HG03558 (cell line): Measurements from ENCODE around the gene RNF14.
A peak's percentile ranks its signal among the peaks of the same experiment; 100 is the strongest.

Experiments
- ATAC-seq: cut with Tn5 transposase; IDR thresholded peaks from one replicate; pipeline ENCODE4 v1.9.1; 2021; ENCODE audit warnings: moderate number of reproducible peaks; ENCODE audit not compliant: unreplicated experiment; ENCODE audit errors: extremely low read depth

The RNF14 gene

GRCh38 chr5:141945511-141946051 lies 23.3 kb upstream of the RNF14 start:
- no peak for ATAC-seq

- ATAC-seq: no peak
Measured at GRCh38 chr5:141947316-141947715, 21.6 kb upstream of the RNF14 start.

- no peak for ATAC-seq
Measured at GRCh38 chr5:141948812-141949211, 20.1 kb upstream of the RNF14 start.

- no peak for ATAC-seq
Measured at GRCh38 chr5:141949511-141949910, 19.4 kb upstream of the RNF14 start.

GRCh38 chr5:141950207-141951005 lies 18.5 kb upstream of the RNF14 start:
- ATAC-seq: no peak

GRCh38 chr5:141951332-141951781 lies 17.5 kb upstream of the RNF14 start:
- ATAC-seq: peak; percentile 82

GRCh38 chr5:141952020-141952419 lies 16.9 kb upstream of the RNF14 start:
- no peak for ATAC-seq

- ATAC-seq: no peak
Measured at GRCh38 chr5:141954194-141954593, 14.7 kb upstream of the RNF14 start.

- no peak for ATAC-seq
Measured at GRCh38 chr5:141957367-141957996, 11.4 kb upstream of the RNF14 start.

- no peak for ATAC-seq
Measured at GRCh38 chr5:141958113-141958512, 10.8 kb upstream of the RNF14 start, which contains the start of gene PCDH12. Gene PCDH12, minus strand, starts transcription at chr5:141958202. Its CDS starts 351 bp downstream, at chr5:141957851.

GRCh38 chr5:141958546-141959172 lies 10.2 kb upstream of the RNF14 start:
- ATAC-seq: no peak

GRCh38 chr5:141960018-141960417 lies 8.9 kb upstream of the RNF14 start:
- ATAC-seq: no peak

- peak; percentile 89 for ATAC-seq
Measured at GRCh38 chr5:141960449-141961323, 8.2 kb upstream of the RNF14 start.

GRCh38 chr5:141961466-141961865 lies 7.4 kb upstream of the RNF14 start:
- no peak for ATAC-seq

GRCh38 chr5:141963701-141964100 lies 5.2 kb upstream of the RNF14 start:
- no peak for ATAC-seq

- ATAC-seq: no peak
Measured at GRCh38 chr5:141965071-141965470, 3.8 kb upstream of the RNF14 start.

- ATAC-seq: no peak
Measured at GRCh38 chr5:141966275-141966962, 2.5 kb upstream of the RNF14 start.

- ATAC-seq: no peak
Measured at GRCh38 chr5:141966963-141967333, 2.0 kb upstream of the RNF14 start.
